Astrocyte (in vitro differentiated cells and primary cell): ENCODE data around the gene PLAAT4.

Experiments
- EZH2 ChIP-seq: IDR thresholded peaks from 2 replicates; pipeline ENCODE4 v1.6.1; 2012; ENCODE audit warnings: mild to moderate bottlenecking, low read length, inconsistent platforms; ENCODE audit not compliant: insufficient read depth
- TF ChIP-seq, protein P1 (sequence below): IDR thresholded peaks from 2 replicates; pipeline ENCODE4 v1.5.1; 2011; ENCODE audit warnings: low read depth, mild to moderate bottlenecking, inconsistent platforms, low read length, moderate library complexity; ENCODE audit not compliant: insufficient read depth

- TF ChIP-seq, protein P1, sequence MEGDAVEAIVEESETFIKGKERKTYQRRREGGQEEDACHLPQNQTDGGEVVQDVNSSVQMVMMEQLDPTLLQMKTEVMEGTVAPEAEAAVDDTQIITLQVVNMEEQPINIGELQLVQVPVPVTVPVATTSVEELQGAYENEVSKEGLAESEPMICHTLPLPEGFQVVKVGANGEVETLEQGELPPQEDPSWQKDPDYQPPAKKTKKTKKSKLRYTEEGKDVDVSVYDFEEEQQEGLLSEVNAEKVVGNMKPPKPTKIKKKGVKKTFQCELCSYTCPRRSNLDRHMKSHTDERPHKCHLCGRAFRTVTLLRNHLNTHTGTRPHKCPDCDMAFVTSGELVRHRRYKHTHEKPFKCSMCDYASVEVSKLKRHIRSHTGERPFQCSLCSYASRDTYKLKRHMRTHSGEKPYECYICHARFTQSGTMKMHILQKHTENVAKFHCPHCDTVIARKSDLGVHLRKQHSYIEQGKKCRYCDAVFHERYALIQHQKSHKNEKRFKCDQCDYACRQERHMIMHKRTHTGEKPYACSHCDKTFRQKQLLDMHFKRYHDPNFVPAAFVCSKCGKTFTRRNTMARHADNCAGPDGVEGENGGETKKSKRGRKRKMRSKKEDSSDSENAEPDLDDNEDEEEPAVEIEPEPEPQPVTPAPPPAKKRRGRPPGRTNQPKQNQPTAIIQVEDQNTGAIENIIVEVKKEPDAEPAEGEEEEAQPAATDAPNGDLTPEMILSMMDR, result no peak
- TF ChIP-seq EZH2, result no peak
These were observed 2.5 kb upstream of the PLAAT4 start for GRCh38 chr11:63534076-63534475.
